Epithelial cell of esophagus (primary cell): ENCODE results near the gene PNCK.

Experiments
- DNase-seq: peaks from one replicate; pipeline ENCODE4 v3.0.0; 2010; ENCODE audit warnings: low read depth
- H3K4me3 ChIP-seq: 2 replicates; pipeline ENCODE4 v1.5.1; 2011; ENCODE audit warnings: mild to moderate bottlenecking, low read length, control low read depth
- TF ChIP-seq, protein P1 (sequence below): IDR thresholded peaks from 2 replicates; pipeline ENCODE4 v1.5.1; 2011; ENCODE audit warnings: low read depth, mild to moderate bottlenecking, low read length, control low read depth, inconsistent platforms; ENCODE audit not compliant: insufficient read depth; ENCODE audit errors: missing control alignments

Gene PNCK

DNA sequence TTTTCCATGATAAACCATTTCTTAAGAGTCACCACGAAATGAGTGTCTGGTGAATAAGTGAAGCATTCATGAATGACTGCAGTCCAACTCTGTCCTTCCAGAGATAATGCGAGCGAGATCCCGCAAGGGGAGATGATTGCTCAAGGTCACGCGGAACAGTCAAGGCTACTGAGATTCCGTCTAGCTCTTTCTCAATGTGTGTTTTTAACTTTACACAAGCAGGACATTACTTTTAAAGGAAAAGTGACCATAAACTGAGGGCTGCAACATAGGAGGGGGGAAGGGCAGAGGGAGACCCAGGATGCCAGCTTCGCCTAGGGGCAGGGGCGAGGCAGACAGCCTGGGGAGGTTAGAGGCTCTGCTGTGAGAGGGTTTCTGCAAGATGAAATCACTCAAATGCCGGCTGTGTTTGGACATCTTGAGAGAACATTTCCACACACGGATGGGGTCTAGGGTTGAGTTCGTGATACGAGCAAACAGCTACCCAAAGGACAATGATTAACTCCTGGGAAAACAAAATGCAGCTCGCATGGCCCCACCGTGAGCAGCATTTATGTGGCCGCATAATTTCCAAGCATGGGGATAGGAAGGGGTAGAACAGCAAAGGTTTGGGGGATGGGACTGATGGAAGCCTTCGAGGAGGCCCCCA lies 50.8 kb downstream of the PNCK start:
- TF ChIP-seq, protein P1, sequence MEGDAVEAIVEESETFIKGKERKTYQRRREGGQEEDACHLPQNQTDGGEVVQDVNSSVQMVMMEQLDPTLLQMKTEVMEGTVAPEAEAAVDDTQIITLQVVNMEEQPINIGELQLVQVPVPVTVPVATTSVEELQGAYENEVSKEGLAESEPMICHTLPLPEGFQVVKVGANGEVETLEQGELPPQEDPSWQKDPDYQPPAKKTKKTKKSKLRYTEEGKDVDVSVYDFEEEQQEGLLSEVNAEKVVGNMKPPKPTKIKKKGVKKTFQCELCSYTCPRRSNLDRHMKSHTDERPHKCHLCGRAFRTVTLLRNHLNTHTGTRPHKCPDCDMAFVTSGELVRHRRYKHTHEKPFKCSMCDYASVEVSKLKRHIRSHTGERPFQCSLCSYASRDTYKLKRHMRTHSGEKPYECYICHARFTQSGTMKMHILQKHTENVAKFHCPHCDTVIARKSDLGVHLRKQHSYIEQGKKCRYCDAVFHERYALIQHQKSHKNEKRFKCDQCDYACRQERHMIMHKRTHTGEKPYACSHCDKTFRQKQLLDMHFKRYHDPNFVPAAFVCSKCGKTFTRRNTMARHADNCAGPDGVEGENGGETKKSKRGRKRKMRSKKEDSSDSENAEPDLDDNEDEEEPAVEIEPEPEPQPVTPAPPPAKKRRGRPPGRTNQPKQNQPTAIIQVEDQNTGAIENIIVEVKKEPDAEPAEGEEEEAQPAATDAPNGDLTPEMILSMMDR: no peak
- no peak for DNase-seq
- H3K4me3 ChIP-seq: no peak overlapping the region

GRCh38 chrX:153621949-153622598 lies 51.5 kb downstream of the PNCK start:
- DNase-seq: no peak
- TF ChIP-seq, protein P1: no peak
- no peak overlapping the region for H3K4me3 ChIP-seq

- DNase-seq: peak; percentile 76
- no peak overlapping the region for H3K4me3 ChIP-seq
- TF ChIP-seq, protein P1: no peak
Observed at GRCh38 chrX:153620576-153620975, 53.0 kb downstream of the PNCK start.
